MCF 10A (cell line): ENCODE results near the gene ADAMTSL4. TPM values are rescaled to one million over a fixed set of nuclear protein-coding genes. Genes with fewer than 3 reads are reported as not detected.

Source experiments
- Bru-seq: library from RNA; stranded (reverse); fragments of 400-500 nt; gene quantifications from one replicate; lab custom pipeline; 2021; lab: Mats Ljungman, UMichigan
- BruChase-seq, 2 experiments: library from RNA; stranded (reverse); fragments of 400-500 nt; gene quantifications; one replicate each; lab custom pipeline; 2021; lab: Mats Ljungman, UMichigan
- BruUV-seq: library from RNA; stranded (reverse); fragments of 400-500 nt; replicated peaks from 2 replicates; lab custom pipeline; 2021; lab: Mats Ljungman, UMichigan
- CTCF ChIA-PET: fragments of 300-600 bp; sonication (Branson Sonifier 250); formaldehyde crosslinking; extraction: SDS; loops from one replicate; lab custom pipeline; 2021; ENCODE audit warnings: antibody characterized with exemption, inconsistent platforms; lab: Yijun Ruan, JAX
- POLR2A ChIA-PET: fragments of 300-600, 350-650 bp; sonication (Branson Sonifier 250); formaldehyde crosslinking; extraction: SDS; loops from one replicate; lab custom pipeline; 2020; ENCODE audit warnings: antibody characterized with exemption, inconsistent platforms; lab: Yijun Ruan, JAX
- DNase-seq: peaks from one replicate; pipeline ENCODE4 v3.0.0-alpha.2; 2018; ENCODE audit not compliant: unreplicated experiment
- H3K27ac Mint-ChIP-seq: one replicate; pipeline ENCODE4 v1.8.0; 2022; ENCODE audit warnings: mild to moderate bottlenecking, low read depth, mixed read lengths; ENCODE audit not compliant: unreplicated experiment
- H3K27me3 Mint-ChIP-seq: one replicate; pipeline ENCODE4 v1.8.0; 2022; ENCODE audit warnings: mixed read lengths; ENCODE audit not compliant: insufficient read depth, unreplicated experiment
- H3K36me3 Mint-ChIP-seq: one replicate; pipeline ENCODE4 v1.8.0; 2022; ENCODE audit warnings: mild to moderate bottlenecking, moderate library complexity, mixed read lengths; ENCODE audit not compliant: insufficient read depth, unreplicated experiment
- H3K4me1 Mint-ChIP-seq: one replicate; pipeline ENCODE4 v1.8.0; 2022; ENCODE audit warnings: mixed read lengths; ENCODE audit not compliant: insufficient read depth, unreplicated experiment
- H3K4me3 Mint-ChIP-seq: one replicate; pipeline ENCODE4 v1.8.0; 2022; ENCODE audit warnings: mild to moderate bottlenecking, moderate library complexity, mixed read lengths; ENCODE audit not compliant: unreplicated experiment
- H3K9me3 Mint-ChIP-seq: one replicate; pipeline ENCODE4 v1.8.0; 2022; ENCODE audit warnings: mixed read lengths; ENCODE audit not compliant: unreplicated experiment
- intact Hi-C: fragments of 100-400 bp; cut with micrococcal nuclease; formaldehyde crosslinking; loops from 2 replicates; pipeline ENCODE4 v1.14.1; 2022
- long read RNA-seq: library from polyadenylated mRNA; stranded (forward); transcript quantifications from one replicate; pipeline ENCODE4 v2.0.0, GENCODE V29; 2022
- total RNA-seq: library from RNA; stranded (reverse); gene quantifications from 2 replicates; pipeline ENCODE4 v1.2.3, GENCODE V29; 2022
- TF ChIP-seq, protein P1 (sequence below): fragments of 200-600 bp; IDR thresholded peaks from one replicate; pipeline ENCODE4 v1.8.0; 2022; ENCODE audit warnings: antibody characterized with exemption, mild to moderate bottlenecking; ENCODE audit not compliant: unreplicated experiment

ADAMTSL4 gene
- total RNA-seq (9.6 and 13.3 TPM in 2 replicates), Bru-seq, nascent RNA (percentile 35 among the genes with signal in this experiment), BruChase-seq, experiment 1, labeled RNA remaining after a 6-hour chase (percentile 43 among the genes with signal in this experiment), BruChase-seq, experiment 2, labeled RNA remaining after a 2-hour chase (percentile 35 among the genes with signal in this experiment)
- long read RNA-seq, full-length matches to known transcripts: 1 of 6 reads
- long read RNA-seq, partial matches to known transcripts: 2 of 6 reads
- long read RNA-seq, other reads (novel, unspliced or antisense): 3 of 6 reads

DNA sequence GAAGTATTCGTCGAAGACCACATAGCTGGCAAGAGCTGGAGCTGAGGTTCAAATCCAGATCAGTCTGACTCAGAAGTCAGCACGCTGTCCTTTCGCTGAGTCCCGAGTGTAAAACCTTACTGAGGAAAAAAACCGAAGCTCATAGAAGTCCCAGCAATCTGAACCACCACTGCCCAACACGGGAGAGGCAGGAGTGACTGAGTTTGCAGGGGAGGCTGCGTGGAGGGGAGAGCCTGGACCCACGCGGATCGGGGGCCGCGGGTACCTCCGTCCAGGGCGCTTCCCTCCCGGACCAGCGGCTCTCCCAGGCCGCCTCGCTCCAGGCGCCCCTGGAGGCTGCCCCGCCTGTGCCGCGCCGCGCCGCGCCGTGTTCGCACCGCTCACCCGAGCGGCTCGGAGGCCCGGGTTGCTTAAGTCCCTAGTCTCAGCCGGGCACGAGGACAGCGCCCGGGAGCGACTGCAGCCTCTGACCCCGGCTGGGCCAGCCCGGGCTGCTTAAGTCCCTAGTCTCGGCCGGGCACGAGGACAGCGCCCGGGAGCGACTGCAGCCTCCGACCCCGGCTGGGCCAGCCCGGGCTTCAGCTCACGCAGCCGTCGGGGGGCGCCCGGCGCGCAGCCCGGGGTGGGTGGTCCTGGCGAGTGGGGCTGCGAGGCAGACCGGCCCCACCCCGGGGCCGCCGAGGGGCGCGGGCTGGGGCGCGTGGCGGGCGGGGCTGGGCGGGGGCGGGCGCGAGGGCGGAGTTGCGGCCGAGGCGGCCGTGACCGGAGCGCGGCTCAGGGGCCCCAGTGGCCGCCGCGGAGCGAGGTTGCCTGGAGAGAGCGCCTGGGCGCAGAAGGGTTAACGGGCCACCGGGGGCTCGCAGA, at the start of gene ADAMTSL4:
Gene ADAMTSL4, plus strand, starts transcription at position 777 of the 864 bp plus-strand sequence. CDS start 2,881 bp downstream, outside the sequence.
- peaks cover 41% of the 10 kb centered on the region for H3K36me3 Mint-ChIP-seq

DNA sequence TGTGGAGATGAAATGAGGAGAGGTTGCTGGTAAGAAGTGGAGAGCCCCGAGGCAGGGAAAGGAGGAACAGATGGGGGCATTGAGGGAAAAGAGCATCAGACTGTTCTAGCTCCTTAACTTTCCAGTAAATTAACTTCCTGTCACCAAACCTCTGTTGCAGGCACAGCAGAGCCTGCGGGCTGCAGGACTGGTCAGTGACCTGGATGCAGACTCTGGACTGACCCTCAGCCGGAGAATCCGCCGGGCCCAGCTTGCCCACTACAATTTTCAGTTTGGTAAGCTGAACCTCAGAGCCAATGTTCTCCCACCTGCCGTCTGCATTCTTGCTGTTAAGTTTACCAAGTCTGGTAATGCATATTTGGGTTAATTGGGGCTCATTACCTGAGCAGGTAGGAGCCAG, 43.8 kb upstream of the ADAMTSL4 start:
- ChIA-PET CTCF (interaction anchor here (0.7 kb wide), 1 partner anchor 62 kb away, joined by 3 read pairs; no protein-coding TSS in a partner anchor), POLR2A (interaction anchor here (0.9 to 3.5 kb wide), 2 partner anchors 11 to 18 kb away, joined by 3 to 16 read pairs; partner anchors contain the start of genes FALEC and TARS2)
- TF ChIP-seq, protein P1, sequence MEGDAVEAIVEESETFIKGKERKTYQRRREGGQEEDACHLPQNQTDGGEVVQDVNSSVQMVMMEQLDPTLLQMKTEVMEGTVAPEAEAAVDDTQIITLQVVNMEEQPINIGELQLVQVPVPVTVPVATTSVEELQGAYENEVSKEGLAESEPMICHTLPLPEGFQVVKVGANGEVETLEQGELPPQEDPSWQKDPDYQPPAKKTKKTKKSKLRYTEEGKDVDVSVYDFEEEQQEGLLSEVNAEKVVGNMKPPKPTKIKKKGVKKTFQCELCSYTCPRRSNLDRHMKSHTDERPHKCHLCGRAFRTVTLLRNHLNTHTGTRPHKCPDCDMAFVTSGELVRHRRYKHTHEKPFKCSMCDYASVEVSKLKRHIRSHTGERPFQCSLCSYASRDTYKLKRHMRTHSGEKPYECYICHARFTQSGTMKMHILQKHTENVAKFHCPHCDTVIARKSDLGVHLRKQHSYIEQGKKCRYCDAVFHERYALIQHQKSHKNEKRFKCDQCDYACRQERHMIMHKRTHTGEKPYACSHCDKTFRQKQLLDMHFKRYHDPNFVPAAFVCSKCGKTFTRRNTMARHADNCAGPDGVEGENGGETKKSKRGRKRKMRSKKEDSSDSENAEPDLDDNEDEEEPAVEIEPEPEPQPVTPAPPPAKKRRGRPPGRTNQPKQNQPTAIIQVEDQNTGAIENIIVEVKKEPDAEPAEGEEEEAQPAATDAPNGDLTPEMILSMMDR: no peak
- BruUV-seq: no TSS peak
- H3K27ac Mint-ChIP-seq: no peak overlapping the region
- H3K36me3 Mint-ChIP-seq: peaks cover 67% of the 10 kb centered on the region
- H3K4me3 Mint-ChIP-seq: no peak overlapping the region
- peaks cover 7% of the 10 kb centered on the region for H3K4me1 Mint-ChIP-seq
- no peak for DNase-seq
- no peaks in the 10 kb centered on the region for H3K9me3 Mint-ChIP-seq
- intact Hi-C loops: no loop called here
- H3K27me3 Mint-ChIP-seq: no peaks in the 10 kb centered on the region

More for the DNA sequence above, at the start of gene ADAMTSL4:
- ChIA-PET CTCF (interaction anchor here (0.7 to 5.9 kb wide), 10 partner anchors 12 to 446 kb away, joined by 3 to 77 read pairs (median 4); no protein-coding TSS in a partner anchor), POLR2A (interaction anchor here (0.6 to 27.7 kb wide), 14 partner anchors 12 to 325 kb away, joined by 3 to 1801 read pairs (median 4); partner anchors contain the start of genes FALEC, MCL1 and RPRD2)
- peak; percentile 80 for DNase-seq
- intact Hi-C loops: loop anchor here (2.0 to 5.0 kb wide), 2 partner anchors 64 to 292 kb away; partner anchors contain the start of gene CA14
- Mint-ChIP-seq H3K9me3 (no peaks in the 10 kb centered on the region), H3K27ac (peak within 1 kb of the TSS; percentile 78), H3K4me3 (peak within 1 kb of the TSS; percentile 81), H3K4me1 (peaks cover 28% of the 10 kb centered on the region), H3K27me3 (no peaks in the 10 kb centered on the region)
- no TSS peak for BruUV-seq
- TF ChIP-seq, protein P1: peak; percentile 15

DNA sequence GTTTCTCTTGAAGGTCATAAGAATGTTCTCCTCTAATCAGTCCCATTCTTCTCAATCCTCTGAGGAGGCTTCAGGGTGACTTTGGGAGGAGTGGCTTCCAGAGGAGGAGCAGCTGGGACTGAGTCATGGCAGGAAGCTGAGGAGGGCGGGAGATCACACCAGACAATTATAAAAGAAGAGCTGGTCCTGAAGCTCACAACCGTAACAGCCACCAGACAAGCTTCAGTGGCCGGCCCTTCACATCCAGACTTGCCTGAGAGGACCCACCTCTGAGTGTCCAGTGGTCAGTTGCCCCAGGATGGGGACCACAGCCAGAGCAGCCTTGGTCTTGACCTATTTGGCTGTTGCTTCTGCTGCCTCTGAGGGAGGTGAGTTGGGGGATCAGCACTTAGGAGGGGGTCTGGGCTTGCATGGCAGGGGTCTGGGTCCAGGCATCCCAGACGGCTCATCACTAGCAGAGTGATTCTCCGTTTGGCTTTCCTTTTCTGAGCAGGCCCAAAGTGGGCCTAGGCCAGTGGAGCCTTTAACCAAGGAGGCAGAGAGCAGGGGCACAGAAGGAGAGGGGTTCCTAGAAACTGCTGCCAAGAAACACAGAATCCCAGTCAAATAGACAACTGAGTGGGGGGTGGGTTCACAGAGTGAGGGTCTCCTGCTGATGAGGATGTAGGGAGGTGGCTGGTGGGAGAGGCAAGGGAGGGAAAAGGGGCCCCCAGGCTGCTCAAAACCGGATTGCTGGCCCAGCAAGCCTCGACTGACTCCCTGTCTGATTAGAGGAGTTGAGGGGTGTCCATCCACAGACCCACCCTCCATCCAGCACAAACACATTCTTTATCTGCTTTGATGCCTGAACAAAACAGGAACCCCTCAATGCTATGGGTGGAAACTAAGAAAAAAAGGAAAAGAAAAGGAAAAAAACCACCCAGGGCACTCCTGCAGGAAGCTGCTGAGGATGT, 41.0 kb upstream of the ADAMTSL4 start, which contains the start of gene ECM1:
Gene ECM1, plus strand, starts transcription at position 198 of the 953 bp plus-strand sequence. Its CDS starts 101 bp downstream, at position 299.
- CTCF ChIA-PET: interaction anchor here (0.5 to 1.9 kb wide), 6 partner anchors 29 to 336 kb away, joined by 3 to 4 read pairs (median 4); no protein-coding TSS in a partner anchor
- peaks cover 11% of the 10 kb centered on the region for H3K4me1 Mint-ChIP-seq
- H3K4me3 Mint-ChIP-seq: peak within 1 kb of the TSS; percentile 13
- no peaks in the 10 kb centered on the region for H3K27me3 Mint-ChIP-seq
- DNase-seq: peak; percentile 81
- intact Hi-C loops: no loop called here
- TF ChIP-seq, protein P1: no peak
- no peaks in the 10 kb centered on the region for H3K9me3 Mint-ChIP-seq
- POLR2A ChIA-PET: interaction anchor here (0.6 to 3.5 kb wide), 10 partner anchors 8 to 189 kb away, joined by 3 to 16 read pairs (median 4); partner anchors contain the start of genes FALEC, GOLPH3L and TARS2
- H3K36me3 Mint-ChIP-seq: peaks cover 46% of the 10 kb centered on the region
- peak within 1 kb of the TSS; percentile 86 for H3K27ac Mint-ChIP-seq
- no TSS peak for BruUV-seq
